GF-D8 (cell line): ENCODE results near the gene XPOT.
A peak's percentile ranks its signal among the peaks of the same experiment; 100 is the strongest.

ENCODE experiments used
- DNase-seq: peaks from one replicate; lab custom pipeline; 2025; lab: John Stamatoyannopoulos, UW

The XPOT gene

GRCh38 chr12:64427988-64428387, 23.8 kb downstream of the XPOT start:
- DNase-seq, result no peak

GRCh38 chr12:64428956-64429355, 24.8 kb downstream of the XPOT start:
- DNase-seq, result no peak

GRCh38 chr12:64430886-64431285, 26.7 kb downstream of the XPOT start:
- no peak for DNase-seq

DNA sequence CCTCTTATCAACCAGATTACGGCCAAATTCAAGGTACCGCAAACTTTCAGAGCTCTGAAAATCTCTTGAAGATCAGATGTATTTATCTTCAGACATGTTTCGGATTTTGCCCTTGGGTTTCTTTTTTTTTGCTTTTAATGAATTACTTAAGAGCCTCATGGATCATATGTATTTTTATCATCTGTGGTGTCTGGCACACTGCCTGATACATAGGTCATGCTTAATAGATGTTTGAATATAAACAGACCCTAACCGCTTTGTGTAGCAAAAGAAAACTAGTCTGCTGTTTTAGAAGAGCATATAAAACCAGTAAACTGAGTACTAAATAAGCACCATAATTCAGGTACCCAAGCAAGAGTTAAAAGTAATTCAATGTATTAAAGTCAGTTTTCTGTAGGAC, 27.6 kb downstream of the XPOT start:
- no peak for DNase-seq

- DNase-seq, result no peak
These were observed 29.7 kb downstream of the XPOT start for GRCh38 chr12:64433915-64434314.

- no peak for DNase-seq
These were observed 35.9 kb downstream of the XPOT start for GRCh38 chr12:64440100-64440499.

DNA sequence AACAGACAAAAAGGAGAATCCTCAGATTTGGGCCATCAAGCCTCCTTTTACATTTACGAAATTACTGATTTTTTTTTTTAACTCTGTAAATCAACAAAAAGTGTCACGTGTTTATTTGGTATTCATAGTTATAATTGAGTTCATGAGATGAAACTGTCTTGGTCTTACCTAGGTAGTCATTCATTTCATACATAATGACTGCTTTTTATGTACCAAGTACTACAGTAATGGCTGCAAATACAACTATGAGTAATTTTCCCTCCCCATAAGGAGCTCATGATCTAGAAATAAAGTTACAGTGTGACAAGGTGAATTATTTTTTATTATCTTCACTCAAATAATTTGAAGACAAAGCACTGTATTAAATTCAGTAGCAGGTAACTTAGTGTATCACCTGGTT, 41.3 kb downstream of the XPOT start:
- DNase-seq, result no peak

GRCh38 chr12:64446295-64446694, 42.1 kb downstream of the XPOT start:
- no peak for DNase-seq

GRCh38 chr12:64450057-64450640, 46.0 kb downstream of the XPOT start:
- no peak for DNase-seq

DNA sequence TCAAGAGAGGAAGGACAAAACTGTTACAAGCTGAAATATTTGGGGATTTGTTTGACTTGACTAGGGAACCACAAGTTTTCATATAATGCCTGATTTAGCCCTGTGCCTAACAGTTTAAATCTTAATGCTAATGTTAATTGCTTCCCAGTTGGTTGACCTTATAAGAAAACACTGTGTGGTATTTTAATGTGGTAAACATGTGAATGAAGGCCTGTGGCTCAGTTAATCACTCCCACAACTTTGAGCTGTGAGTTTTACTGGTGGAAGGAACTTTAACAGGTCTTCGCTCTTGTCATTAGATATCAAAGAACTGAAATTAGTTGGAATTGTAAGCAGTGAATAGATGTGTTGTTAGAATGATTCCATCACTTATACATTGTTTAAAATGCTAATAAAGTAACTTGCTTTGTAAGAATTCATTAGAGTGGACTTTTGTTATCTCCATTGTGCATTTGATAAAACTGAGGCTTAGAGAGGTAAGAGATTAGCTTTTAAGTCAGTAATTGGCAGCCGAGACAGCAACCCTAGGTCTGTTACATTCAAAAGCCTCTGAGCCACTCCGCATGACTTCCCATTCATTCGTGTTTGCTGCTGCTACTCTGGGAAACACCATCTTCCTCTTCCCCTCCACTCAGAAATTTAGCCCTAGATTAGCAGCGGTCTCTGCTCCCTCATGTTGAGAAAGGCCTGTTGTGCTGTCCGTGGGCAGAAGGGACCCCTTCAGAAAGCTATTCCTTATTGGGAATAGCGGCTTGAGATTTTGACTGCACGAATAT, 46.7 kb downstream of the XPOT start:
- peak; percentile 33 for DNase-seq

DNA sequence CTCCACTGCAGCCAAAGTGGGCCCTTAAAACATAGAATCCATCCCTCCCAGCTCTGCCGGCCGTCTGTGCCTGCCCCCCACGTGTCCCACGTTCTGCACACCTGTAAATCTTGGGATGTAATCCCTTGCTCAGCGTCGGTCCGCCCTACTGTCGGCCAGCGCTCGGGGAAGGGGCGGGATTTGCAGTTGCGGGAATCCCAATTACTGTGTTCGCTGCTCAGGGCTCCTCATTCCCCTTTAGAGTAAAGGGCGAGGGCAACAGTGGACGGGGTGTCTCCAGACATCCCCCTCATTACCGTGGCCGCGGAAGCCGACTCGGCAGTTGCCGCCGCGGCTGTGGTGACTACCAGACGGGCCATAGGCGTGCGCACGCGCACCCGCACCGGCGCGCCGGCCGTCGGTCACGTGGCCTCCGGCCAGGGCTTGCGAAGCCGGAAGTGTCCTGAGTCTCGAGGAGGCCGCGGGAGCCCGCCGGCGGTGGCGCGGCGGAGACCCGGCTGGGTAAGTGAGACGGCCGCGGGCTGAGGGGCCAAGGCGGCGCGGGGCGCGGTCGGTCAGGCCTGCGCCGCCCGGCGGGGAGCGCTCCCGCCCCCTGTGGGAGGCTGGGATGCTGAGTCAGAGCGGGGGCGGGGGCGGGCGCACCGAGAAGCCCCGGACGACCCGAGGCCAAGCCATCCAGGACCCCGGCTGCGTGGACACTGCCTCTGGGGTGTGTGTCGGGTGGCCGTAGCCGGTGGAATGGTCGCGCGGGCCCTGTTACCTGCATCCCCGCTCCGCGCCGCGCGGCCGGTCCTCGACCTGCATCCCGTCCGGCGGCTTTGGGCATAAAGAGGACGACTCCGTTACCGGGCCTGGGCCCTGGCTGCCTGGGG, 47.7 kb downstream of the XPOT start, which contains the start of gene TBK1:
TSS of gene TBK1 (plus strand) at position 434 of the 872 bp plus-strand sequence. CDS start 3,751 bp downstream, outside the sequence.
- DNase-seq, result peak; percentile 35

- DNase-seq, result peak; percentile 30
These were observed 48.6 kb downstream of the XPOT start for GRCh38 chr12:64452559-64453329.

DNA sequence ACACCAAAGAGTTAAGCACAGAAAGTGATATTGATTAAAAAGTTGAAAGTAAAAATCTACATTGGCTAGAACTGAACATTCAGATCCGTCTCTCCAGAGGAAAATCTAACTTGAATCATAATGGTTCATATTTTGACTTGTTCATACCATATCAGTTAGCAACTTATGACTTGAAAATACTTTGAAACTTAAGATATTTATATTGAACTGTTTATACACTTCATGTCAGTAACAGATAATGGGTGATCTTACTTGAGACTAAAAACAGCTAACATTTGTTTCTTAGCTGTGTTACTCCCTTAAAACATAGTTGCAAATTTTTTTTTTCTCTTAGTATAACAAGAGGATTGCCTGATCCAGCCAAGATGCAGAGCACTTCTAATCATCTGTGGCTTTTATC, 51.3 kb downstream of the XPOT start:
- DNase-seq, result no peak

DNA sequence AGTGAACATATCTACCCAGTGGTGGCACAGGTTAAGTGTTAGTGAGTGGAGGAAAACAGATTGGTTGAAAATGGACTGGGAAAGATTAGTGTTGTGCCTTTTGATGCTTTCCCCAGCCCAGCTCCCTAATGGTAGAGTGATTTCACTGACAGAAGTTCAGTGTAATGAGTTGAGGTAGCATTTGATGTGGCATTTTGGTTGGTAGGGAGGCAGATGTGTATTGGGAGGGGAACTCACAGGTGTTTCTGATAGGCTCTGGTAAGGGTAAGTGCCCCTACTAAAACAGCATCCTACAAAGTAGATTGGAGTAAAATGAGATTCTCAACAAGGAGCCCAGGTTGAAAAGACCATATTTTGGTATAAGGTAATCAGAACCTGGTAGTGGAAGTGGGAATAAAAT, 51.9 kb downstream of the XPOT start:
- no peak for DNase-seq

GRCh38 chr12:64457032-64457431, 52.8 kb downstream of the XPOT start:
- DNase-seq, result peak; percentile 25

DNA sequence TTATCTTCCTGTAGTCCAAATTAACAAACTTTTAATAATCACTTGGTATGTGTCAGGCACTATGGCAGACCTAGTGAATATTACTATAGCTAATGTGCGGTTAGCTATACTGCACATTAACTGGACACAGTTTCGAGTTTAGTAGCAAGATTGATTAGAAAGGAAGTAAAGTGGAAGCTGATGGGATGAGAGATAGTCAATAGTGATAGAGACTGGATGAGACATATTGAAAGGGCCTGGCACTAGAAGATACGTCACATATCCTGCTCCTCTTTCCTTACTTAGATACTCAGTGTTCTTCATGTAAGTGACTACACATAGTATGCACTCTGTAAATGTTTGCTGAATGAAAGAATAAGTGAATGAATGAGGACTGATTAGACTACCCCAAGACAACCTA, 53.3 kb downstream of the XPOT start:
- no peak for DNase-seq

- DNase-seq, result no peak
These were observed 53.7 kb downstream of the XPOT start for GRCh38 chr12:64457923-64458322.

GRCh38 chr12:64459394-64459891, 55.3 kb downstream of the XPOT start:
- no peak for DNase-seq

GRCh38 chr12:64461634-64462414, 57.6 kb downstream of the XPOT start:
- DNase-seq, result no peak

- DNase-seq, result no peak
These were observed 62.0 kb downstream of the XPOT start for GRCh38 chr12:64466178-64466577.

GRCh38 chr12:64468966-64469365, 64.8 kb downstream of the XPOT start:
- no peak for DNase-seq
